Hepatic stellate cell (primary cell): ENCODE results near the gene SHB.

ENCODE experiments used
- DNase-seq: peaks from one replicate; pipeline ENCODE4 v3.0.0; 2011; ENCODE audit warnings: low spot score

The SHB gene

DNA sequence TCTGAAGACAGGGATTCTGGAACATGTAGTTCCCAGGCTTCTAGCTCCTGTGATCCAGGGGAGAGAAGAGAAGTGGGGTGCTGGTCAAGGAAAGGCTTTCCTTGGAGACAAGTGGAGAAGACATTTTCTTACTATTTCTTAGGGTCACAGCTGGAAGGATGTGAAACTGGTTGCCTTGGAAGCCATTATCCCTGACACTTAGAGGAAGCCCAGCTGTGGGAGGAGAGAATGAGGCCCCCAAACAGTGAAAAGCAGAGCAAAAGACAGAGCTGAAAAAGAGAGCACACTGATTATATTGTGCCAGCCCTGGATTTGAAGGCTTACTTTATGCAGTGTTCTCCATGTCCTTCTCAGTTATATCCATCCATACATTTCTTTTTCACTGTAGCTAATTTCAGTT is 17.5 kb upstream of the SHB start:
- DNase-seq = no peak

DNA sequence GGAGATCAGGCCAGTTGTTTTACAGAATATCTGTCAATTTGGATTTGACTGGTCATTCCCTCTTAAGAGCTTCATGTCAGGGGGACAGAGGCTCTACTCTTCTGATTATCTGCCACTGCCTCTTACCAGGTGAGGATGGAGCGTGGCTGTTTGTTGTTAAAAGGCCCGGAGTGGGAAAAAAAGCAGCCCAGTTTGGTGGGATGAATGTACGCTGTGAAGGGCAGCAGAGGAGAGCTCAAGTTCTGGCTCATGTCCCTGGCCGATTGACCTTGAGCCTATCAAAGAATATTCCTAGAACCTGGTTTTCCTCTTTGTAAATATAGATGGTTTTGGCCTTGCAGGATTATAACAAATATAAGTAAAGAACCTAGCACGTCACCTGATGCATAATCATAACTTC is 16.3 kb upstream of the SHB start:
- DNase-seq = no peak

DNA sequence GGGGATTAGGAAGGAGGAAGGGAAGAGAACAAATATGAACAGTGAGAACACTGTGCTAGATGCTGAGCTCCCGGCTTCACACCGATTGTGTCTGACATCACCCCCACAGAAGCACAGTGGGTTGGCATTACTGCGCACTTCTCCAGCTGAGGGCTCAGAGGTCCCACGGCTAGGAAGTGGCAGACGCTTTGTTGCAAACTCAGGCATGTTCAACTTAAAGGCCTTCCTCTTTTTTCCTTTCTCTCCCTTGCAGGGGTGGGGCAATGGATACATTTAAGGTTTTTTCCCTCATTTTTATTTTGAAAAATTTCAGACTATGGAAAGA is 15.5 kb upstream of the SHB start:
- DNase-seq = no peak

DNA sequence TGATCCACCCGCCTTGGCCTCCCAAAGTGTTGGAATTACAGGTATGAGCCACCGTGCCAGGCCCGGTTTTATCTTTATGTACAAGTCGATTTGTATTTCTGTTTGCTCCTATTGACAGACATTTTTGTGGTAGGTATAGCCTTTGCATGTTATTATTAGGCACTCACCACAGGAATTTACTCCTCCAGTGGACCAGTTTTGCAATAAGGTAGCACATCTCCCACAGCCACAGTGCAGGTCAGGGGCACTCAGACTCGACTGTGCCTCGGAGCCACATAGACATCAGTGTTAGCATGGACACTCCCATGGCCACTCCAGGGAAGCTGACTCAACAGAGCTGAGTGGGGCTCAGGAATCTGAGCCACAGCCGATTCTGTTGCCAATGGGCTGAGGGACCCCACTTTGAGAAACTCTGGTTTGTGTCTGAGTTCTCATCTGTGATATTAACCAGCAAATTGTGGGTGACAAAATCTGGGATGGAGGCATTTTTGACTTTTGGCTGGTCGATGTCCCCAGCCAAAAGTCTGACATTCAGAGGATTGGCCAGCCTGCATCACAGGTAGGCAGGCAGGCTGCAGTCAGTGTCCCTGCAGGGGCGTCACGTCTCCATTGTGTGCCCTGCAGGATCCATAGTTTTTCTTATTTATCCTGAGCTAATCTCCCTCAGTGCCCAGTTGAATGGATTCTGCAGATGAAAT is 15.0 kb upstream of the SHB start:
- DNase-seq = no peak

DNA sequence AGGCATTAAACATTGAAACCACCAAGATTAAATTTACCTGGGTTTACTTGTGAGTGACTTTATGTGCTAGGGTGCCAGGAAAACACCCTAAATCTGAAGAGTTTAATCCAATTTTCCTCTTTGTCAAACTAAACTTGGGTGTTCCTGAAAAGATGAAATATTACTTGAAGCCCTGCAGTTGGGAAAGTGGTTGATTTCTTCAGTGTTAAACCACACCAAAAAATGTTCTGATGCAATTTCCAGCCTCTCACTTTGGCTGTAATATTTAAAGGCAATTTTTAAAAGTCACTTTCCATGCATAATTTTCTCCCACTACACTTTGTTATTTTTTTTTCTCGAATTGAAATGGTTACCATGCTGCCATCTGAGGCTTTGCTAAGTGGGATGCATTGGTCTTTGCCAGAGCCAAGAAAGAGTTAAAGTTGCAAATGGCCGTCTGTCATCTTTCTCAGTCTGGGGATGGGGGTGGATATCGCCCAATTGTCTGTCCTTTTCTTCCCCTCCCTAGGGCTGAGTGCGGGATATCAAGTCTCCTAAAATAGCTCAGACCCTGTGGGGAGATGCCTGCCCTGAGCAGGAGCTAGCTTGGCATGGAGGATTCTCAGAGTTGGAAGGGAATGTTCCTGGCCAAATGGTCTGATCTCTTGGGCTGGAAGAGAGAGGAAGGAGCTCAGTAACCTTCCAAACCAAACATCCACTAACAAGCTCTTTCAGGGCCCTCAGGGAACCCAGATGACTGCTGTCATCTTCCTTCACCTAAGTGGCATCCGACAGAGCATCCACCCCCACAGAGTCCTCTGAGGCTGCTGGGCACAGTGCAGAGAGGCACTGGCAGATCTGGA is 13.6 kb upstream of the SHB start:
- DNase-seq = no peak

DNA sequence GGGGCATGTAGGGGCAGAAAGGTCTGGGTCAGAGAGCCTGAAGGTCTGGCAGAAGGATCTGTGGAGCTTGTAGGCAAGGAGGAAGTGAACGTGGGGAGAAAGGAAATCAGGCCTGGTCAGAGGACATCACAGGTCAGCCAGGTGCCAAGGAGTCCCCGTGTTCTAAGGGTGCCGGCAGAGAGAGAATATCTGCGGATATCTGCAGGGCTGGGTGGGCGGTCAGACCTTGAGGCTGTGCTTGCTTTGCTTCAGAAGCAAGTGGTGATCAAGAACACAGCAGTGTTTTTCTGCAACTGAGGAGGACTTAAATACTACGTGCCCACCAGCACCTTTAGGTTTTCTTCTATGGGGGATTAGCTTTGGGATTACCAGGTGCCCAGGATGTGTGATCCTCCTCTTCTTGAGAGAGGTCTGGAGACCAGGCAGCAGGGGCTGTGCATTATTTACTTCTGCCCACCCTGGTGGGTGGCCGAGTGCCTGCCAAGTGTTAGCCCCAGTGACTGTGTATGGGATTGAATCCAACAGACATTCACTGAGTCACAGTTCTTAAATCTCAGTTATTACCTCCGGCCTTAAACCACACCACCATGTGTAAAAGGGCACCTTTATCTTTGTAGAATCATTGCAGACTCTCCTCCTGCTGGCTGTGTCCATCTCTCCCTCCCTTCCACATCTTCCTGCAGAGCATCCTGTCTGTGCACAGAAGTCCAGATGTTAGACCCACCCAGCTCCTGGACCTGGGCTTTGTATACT is 12.5 kb upstream of the SHB start:
- no peak for DNase-seq

DNA sequence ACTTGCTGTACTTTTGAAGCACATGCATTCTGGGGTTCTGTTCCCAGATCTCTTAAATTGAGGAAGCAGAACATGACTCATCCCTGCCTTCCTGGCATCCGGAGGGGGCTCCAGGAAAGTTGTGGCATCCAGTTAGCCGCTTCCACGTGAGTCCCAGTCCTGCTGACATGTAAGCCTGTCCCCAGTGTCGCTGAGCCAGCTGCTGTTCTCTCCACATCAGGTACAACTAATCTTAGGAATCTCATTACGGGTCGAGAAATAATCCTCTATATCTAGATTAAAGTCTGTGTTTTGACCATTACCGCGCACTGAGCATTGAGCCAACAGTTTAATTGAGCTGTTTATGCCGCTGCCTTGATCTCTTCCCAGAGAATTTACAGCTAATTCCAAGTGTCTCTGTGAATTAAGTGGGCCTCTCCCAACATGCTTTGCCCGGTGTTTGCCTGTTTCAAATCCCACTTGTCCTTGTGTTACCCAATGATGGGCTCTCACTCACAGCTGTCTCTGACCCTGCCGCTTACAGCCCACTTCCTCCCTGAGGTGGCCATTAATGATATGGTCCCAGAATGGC is 10.5 kb upstream of the SHB start:
- no peak for DNase-seq

DNA sequence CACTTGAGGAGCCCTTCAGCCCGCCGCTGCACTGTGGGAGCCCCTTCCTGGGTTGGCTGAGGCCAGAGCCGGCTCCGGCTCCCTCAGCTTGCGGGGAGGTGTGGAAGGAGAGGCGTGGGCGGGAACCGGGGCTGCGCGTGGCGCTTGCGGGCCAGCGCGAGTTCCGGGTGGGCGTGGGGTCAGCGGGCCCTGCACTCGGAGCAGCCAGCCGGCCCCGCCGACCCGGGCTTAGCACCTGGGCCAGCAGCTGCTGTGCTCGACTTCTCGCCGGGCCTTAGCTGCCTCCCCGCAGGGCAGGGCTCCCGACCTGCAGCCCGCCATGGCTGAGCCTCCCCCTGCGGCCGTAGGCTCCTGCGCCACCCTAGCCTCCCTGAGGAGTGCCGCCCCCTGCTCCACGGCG is 6.2 kb upstream of the SHB start:
- DNase-seq = no peak

DNA sequence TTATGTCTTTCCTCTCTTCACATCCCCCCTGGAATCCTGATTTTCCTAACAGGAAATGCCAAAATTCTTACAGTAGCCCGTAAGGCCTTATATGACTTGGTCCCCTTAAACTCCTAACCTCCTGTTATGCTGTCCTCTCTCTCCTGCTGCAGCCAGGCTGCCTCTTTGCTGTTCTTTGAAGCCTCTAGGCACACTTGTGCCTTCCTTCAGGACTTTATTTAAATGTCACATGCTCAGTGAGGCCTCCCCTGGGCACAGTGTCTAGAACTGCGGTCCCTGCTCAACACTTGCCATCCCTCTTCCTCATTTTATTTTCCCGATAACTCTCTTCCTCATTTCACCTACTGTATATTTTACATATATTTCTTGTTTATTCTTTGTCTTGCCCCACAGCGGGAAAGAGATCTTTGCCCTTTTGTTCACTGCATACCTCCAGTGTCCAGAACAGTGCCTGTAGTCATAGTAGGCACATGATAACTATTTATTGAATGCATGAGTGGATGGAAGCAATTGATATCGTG is 5.5 kb upstream of the SHB start:
- peak; percentile 63 for DNase-seq

DNA sequence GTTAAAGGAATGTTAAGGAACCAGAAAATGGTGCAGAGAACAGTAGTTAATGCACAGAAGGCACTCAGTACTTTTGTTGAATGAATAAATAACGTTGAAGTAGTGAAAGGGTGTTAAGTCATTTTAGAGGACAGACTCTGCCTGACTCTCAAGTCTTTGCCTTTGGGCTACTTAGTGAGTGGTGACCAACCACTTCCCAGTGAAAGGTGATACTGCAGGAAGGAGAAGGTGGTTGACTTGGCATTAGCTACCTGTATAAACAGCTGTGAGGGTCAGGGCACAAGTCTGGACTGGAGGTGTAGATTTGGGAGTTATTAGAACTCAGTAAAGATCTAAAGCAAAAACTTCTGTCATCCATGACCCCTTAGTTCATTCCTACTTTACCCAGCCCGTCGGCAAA is 4.9 kb upstream of the SHB start:
- DNase-seq = no peak

DNA sequence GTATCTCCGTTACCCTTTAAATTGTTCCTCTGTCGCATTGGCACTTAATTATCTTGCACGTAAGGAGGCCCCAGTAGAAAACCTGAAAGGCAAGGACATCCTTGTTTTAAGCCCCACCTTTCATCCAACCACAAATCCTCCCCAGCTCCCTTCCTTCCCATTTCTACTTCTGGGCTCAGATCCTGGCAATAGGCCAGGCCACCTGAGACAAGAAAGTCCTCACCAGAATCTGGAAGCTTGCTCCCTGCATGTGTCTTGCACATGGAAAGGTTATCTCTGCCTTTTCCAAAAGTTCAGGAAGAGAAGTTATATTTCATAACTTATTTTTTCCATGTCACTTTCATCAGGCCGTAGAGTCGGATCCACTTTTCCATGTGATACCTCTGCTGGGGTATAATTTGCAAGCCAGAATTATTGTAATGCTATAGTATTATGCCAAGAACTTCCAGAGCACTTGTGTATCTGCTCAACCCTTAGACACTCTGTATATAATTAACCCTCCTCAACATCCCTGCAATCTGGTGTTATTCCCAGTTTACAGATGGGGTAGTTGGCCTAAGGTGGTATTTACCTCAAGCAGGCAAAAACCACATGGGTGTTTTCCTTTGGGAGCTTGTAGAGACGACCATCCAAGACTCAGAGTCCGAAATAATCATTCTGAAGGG is 2.6 kb upstream of the SHB start:
- DNase-seq = no peak

DNA sequence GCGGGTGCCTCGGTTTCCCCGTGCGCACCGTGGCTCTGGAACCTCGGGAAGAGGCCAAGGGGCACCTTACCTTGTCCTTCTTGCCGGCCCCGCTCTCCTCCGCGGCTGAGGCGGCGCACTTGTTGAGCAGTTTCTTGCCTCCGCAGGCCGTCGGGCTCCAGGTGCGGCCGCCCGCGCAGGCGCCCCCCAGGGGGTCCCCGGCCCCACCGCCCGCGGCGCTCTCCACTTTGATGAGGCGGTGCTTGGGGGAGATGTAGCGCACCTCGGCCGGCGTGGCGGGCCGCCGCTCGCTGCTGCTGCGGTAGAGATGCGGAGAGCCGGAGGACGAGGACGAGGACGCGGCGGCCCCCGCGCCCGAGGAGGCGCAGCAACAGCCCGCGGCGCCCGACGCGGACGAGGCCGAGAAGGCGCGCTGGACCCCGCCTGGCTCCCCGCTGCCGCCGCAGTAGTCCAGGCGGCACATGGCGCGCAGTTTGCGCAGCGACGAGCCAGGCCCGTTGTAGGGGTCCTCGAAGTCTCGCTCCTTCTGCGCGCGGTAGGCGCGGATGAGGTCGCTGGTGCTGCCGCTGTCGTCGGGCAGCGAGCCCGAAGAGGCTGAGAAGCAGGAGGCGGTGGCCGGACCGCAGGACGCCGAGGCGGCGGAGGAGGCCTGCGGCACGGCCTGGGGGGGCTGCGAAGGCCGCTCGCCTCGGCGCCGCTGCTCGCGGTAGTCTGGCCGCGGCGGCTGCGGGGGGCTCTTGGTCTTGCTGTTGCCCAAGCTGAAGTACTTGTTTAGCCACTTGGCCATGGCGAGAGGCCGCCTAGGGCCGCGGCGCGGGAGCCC is 957 bp downstream of the SHB start:
- no peak for DNase-seq

DNA sequence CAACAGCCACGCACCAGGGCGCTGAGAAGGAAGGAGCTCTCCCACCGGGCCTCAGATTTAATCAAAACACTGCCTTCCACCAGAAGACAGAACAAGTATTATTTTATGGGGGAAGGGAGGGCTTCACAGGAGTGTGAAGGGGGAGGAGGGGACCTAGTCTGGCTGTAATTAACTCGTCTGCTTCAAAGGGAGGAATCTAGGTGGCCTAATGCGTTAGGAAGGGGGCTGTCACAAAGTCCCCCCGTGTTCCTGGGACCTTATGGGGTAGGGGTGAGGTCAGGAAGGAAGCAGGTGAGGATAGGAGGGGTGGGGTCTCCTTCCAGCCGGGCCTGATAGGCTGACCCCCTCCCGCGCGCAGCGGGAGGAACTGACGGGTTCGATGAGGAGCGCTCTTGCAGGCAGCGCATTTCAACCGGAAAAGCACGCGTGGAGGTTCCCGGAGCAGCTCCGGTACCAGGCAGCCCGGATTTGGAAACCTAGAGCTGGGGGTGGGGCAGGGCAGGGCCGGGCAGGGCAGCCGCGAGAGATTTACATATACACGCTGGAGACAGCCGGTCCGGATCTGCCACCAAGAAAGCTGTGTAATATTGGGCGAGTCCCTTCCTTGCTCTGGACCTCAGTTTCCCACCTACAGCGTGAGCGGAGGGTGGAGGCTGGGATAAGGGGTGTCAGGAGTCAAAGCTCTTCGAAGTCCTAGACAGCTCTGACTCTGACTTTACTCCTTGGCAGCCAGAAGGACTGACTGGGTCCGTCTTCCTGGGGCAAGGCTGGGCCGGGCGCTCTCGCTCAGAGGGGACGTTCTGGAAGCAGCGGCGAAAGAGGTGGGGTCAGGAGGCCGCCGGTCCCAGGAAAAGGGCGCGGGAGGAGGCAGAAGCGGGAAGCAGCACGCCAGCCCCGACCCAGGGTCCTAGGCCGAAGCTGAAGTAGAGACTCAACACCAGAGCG is 1.8 kb downstream of the SHB start:
- no peak for DNase-seq

DNA sequence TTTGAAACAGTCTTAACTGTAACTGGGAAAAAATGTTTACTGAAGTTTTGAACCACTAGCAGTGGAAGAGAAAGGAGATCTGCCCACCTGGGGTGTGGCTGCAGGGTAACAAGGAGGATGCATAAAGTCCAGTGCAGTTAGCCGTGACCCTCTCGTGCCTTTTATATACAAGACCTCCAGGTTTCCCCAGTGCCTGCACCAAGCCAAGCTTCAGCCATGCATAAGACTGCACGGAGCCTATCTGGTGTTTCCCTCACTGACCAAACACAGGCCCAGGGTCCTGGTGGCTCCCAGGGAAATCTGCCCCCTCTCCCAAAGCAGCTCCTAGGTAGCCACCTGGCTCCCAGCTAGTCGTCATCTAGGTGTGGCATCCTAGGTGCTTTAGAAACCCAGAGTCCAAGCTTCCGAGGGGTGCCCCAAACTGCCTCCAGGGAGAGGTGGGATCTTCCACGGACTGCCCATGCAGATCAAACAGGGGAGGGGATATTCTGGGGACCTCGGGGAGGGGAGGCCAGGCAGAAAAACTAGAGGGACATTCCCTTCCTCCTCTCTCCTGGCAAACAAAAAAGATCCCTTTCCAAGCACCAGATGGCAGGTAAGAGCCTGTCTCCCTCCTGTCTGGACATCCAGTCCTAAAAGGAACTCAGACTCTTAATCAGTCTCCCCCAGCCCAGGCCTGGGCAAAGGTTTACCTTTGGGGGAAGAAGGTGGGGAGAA is 2.7 kb downstream of the SHB start:
- DNase-seq = no peak

DNA sequence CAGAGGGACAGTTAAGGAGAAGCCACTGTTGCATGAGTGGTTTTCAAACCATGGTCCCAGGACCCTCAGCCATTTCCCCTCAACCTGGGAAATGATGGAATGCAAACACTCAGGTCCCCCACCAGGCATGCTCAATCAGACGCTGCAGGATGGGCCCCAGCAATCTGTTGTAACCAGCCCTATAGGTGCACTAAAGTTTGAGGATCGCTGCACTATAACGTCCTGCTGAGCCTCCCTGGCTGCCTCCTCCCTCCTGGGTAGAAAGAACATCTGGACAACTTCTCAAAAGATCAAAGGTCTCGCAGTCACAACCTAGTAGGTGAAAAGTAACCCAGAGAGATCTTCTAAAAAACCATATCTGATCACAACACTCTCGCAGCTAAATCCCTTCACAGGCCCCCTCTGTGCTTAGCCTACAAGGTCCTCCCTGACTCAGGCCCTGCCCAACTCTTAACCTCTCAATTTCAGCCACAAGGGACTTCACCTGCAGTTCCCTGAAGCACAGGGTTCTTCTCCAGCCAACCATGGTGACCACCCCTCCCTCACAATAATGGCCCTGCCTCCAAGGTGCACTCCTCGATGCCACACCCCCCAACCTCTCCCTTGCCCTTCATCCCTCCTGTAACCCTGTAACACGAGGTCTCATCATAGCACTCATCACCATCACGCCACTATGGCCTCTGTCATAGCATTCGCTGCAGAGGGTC is 3.5 kb downstream of the SHB start:
- no peak for DNase-seq

DNA sequence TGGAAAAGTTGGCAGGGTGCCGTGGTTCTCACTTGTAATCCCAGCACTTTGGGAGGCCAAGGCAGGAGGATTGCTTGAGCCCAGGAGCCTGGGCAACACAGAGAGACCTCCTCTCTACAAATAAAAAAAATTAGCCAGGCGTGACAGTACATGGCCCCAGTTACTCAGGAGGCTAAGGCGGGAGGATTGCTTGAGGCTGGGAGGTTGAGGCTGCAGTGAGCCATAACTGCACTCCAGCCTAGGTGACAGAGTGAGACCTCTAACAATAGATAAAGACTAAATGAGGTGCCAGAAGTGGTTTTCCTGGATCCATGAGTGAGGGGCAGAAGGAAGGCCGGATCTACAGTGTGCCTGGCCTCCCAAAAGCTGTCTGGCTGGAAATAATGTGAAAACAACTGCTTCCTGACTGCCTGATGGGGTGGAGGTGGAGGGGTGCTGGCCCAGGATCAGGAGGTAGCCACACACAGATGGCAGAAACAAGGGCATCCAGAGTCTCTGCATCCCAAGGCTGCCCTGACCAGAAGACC is 4.1 kb downstream of the SHB start:
- DNase-seq = no peak

DNA sequence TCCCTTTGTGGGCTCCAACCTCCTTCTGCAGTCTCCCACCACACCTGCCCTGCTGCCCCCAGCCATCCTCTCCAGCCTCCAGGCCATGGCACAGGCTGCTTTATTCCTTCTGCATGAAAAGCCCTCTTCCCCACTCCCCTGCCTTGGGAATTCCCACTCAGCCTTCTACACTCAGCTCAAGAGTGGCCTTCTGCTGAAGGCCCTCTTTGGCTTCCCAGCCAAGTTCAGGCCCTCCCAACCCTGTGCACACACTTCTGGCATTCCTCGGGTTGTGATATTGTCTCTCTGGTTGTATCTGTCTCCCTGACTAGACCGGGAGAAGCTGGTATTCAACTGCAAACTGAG is 5.7 kb downstream of the SHB start:
- no peak for DNase-seq

DNA sequence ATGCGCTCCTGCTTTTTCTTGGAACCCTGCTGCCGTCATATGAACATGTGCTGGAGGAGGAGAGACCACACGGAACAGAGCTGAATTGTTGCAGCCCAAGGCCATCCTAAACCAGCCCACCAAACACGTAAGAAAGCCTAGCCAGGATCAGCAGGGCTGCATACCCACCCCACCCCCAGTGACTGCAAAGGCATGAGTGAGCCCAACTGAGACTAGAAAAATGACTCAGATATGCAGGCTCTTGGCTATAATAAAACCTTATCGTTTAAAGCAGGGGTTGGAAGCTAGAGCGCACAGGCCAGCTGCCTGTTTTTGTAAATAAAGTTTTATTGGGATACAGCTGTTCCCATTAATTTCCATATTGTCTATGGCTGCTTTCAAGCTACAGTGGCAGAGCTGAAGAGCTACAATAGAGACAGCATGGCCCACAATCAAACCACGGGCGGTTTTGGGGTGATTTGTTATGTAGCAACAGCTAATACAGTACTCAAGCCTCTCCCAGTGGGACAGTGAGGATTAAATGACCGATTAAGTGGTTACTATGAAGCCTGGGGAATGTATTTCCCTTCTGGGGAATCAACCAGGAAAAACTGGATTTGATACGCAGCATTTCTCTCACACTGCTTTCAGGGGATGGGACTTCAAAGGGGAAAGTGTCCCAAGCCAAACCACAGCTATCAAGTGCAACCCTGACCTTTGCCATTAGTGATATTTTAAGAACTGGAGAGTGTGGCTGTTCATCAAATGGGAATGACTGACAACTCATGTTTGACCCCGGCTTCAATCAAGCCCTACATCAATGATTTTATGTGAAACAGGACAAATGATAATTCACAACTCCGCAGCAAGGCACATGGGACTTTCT is 6.3 kb downstream of the SHB start:
- DNase-seq = no peak
